Measurements from ENCODE around the gene RPP25.

DNA sequence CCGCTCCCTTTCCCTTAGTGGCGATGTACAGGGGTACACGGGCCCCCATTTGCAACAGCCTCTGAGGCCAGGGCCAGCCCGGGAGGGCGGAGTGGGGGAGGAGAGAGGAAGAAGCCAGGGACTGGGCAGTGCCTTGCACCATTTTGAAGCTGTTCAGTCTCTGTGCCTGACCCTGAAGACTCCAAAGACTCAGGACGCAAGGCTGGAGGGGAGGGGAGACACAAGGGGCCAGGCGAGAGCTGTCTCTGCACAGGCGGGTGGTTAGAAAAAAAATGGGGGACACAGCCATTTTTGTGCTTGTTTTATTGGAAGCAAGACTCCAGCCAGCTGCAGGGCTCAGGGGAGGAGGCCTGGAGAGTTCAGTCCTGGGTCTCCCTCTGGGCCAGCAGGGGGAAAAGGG lies 1.6 kb downstream of the RPP25 start:
- TF ChIP-seq POLR2A (IDR thresholded peaks at IDR 0.05), result no peak
- TF ChIP-seq, protein P1, sequence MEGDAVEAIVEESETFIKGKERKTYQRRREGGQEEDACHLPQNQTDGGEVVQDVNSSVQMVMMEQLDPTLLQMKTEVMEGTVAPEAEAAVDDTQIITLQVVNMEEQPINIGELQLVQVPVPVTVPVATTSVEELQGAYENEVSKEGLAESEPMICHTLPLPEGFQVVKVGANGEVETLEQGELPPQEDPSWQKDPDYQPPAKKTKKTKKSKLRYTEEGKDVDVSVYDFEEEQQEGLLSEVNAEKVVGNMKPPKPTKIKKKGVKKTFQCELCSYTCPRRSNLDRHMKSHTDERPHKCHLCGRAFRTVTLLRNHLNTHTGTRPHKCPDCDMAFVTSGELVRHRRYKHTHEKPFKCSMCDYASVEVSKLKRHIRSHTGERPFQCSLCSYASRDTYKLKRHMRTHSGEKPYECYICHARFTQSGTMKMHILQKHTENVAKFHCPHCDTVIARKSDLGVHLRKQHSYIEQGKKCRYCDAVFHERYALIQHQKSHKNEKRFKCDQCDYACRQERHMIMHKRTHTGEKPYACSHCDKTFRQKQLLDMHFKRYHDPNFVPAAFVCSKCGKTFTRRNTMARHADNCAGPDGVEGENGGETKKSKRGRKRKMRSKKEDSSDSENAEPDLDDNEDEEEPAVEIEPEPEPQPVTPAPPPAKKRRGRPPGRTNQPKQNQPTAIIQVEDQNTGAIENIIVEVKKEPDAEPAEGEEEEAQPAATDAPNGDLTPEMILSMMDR (IDR thresholded peaks at IDR 0.05), result no peak

Measured in thyroid gland (tissue), 4 donors.